GM18951 (cell line): ENCODE results near the gene CA6.
"Not testable (repeated sequence)": the region's sequence is repeated elsewhere in the genome, so short reads cannot be mapped to it uniquely, and the experiment has no call there.

Source experiments
- POLR2A ChIP-seq: IDR thresholded peaks from 4 replicates; pipeline ENCODE4 v1.6.1; 2011; ENCODE audit warnings: mild to moderate bottlenecking; ENCODE audit not compliant: insufficient read length, insufficient read depth; ENCODE audit errors: extremely low read depth
- in situ Hi-C: fragments of 300-500 bp; cut with MboI; formaldehyde crosslinking; loops from one replicate; pipeline ENCODE4 v1.12.0; 2022; ENCODE audit warnings: low sequenced_read_pairs, mixed read lengths, inconsistent platforms; ENCODE audit not compliant: unreplicated experiment

CA6 gene

DNA sequence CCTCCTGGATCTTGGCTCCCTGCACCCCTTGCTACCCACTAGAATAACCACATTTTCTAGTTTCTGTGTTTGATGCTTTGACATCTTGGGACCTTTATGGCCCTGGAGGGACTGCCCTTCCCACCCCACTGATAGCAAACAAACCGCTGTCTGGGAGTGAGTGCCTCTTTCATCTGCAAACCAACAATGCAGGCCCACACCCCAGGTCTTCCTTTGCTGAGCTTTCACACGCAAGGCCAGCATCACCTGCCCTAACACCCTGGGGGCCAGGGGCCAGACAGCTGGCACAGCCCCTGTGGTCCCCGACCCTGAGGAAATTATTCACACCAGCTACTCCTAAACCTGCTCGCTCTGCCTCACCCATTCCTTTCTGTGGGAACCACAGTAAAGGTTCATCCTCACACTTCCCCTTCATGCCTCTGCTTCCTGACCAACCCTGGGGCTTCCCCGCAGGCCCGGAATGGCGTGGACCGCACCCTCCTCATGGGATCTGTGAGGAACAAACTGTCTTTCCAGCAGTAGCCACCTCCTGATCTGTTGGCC is 65.2 kb downstream of the CA6 start:
- no peak for TF ChIP-seq POLR2A
- in situ Hi-C loops, result loop anchor here (10.0 kb wide), 1 partner anchor 94 kb away; no protein-coding TSS in a partner anchor

DNA sequence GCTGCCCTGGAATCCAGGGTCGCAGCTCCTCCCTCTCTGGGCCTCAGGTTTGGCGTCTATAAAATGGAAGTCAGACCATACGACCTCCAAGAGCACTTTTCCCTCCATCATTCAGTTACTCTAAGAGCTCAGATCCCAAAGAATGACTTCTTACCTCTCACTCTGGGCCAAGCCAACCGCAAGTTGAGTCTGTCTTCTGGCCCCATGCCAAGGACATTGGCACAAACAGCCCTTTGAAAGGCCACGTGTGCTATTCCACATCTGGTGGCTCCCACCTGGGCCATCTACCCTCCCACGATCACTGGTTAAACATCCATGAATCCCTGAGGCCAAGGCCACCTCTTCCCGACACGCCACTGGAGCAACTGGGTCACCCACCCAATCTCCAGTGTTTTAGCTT is 68.2 kb downstream of the CA6 start:
- in situ Hi-C loops, result loop anchor here (10.0 kb wide), 1 partner anchor 91 kb away; no protein-coding TSS in a partner anchor
- TF ChIP-seq POLR2A, result no peak

- no peak for TF ChIP-seq POLR2A
- in situ Hi-C loops, result loop anchor here (10.0 kb wide), 1 partner anchor 90 kb away; no protein-coding TSS in a partner anchor
Observed at GRCh38 chr1:9014475-9015375, 69.1 kb downstream of the CA6 start.

- no peak for TF ChIP-seq POLR2A
- in situ Hi-C loops, result loop anchor here (10.0 kb wide), 1 partner anchor 88 kb away; no protein-coding TSS in a partner anchor
Observed at GRCh38 chr1:9016455-9016854, 70.8 kb downstream of the CA6 start.

DNA sequence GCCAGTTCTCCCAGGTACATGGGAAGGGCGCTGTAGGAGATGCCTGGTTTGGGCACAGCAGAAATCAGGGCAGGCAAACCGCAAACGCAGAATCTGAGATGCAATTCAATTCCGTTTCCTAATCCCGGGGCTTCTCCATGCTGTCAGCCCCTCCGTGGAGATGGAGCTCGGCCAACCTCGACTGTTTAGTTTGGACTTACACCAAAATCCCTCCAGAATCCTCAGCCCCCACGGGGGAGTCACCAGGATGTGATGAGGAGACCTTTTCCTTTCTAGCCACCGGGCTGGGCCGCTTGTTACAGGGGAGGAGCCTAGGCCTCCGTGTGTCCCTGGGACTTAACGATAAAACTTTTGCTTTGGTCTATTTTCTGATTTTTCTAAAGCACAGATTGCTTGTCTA is 72.7 kb downstream of the CA6 start:
- in situ Hi-C loops, result loop anchor here (10.0 kb wide), 1 partner anchor 86 kb away; no protein-coding TSS in a partner anchor
- no peak for TF ChIP-seq POLR2A

GRCh38 chr1:9019896-9020295 is 74.2 kb downstream of the CA6 start:
- TF ChIP-seq POLR2A, result no peak

GRCh38 chr1:9020305-9020704 is 74.6 kb downstream of the CA6 start:
- in situ Hi-C loops, result no loop called here
- no peak for TF ChIP-seq POLR2A

More at GRCh38 chr1:9019896-9020295, 74.2 kb downstream of the CA6 start:
- in situ Hi-C loops, result loop anchor here (10.0 kb wide), 1 partner anchor 85 kb away; no protein-coding TSS in a partner anchor

GRCh38 chr1:9022026-9022738 is 76.5 kb downstream of the CA6 start:
- in situ Hi-C loops, result not testable (repeated sequence)

DNA sequence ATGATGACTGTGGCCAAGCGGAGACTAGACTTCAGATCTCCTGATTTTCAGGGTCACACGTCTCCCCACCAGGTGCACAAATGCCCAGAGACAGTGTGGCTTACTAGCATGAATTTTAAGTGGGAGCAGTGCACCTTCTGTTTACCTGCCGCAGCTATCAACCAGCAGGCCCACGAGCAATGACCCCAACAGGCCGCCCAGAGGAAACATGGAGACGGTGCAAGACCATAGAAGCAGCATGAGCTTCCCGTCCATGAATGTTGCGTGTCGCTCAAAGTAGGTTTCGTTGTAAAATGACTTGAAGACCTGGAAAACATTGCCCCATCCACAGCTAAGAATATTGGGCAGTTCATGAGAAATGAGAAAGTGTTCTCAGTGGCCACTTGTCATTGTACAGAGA is 77.1 kb downstream of the CA6 start:
- no peak for TF ChIP-seq POLR2A
- in situ Hi-C loops, result no loop called here
